IMR-90 (cell line): ENCODE measurements around the gene SLC6A17. TPM values are rescaled to one million over a fixed set of nuclear protein-coding genes. Genes with fewer than 3 reads are reported as not detected.
A peak's percentile ranks its signal among the peaks of the same experiment; 100 is the strongest.

Experiments
- ATAC-seq: fragments of 200-7000 bp; cut with Tn5 transposase; 2 replicates; pipeline ENCODE4 v1.9.1; 2020; ENCODE audit warnings: low read depth, mild to moderate bottlenecking, moderate library complexity
- BruUV-seq: library from RNA; stranded (reverse); fragments of 400-500 nt; replicated peaks from 2 replicates; lab custom pipeline; 2021; lab: Mats Ljungman, UMichigan
- CTCF ChIA-PET: fragments of 300-600 bp; formaldehyde crosslinking; extraction: SDS; loops from one replicate; lab custom pipeline; 2021; ENCODE audit warnings: antibody characterized with exemption; lab: Yijun Ruan, JAX
- POLR2A ChIA-PET: fragments of 300-600 bp; sonication (Branson Sonifier 250); formaldehyde crosslinking; loops from one replicate; lab custom pipeline; 2022; ENCODE audit warnings: antibody characterized with exemption; ENCODE audit not compliant: unreplicated experiment; lab: Charles Lee
- DNase-seq: peaks from one replicate; pipeline ENCODE4 v3.0.0; 2013
- H2AFZ ChIP-seq: replicated peaks from 2 replicates; pipeline ENCODE3; 2013; ENCODE audit warnings: low read length, mild to moderate bottlenecking; ENCODE audit not compliant: poor library complexity
- H2AK5ac ChIP-seq: 2 replicates; pipeline ENCODE4 v1.6.1; 2013; ENCODE audit warnings: low read depth, low read length, inconsistent platforms
- H2AK9ac ChIP-seq: replicated peaks from 2 replicates; pipeline ENCODE3; 2013; ENCODE audit warnings: mild to moderate bottlenecking, low read depth, low read length, moderate library complexity; ENCODE audit not compliant: poor library complexity
- H2BK120ac ChIP-seq: 2 replicates; pipeline ENCODE4 v1.6.1; 2013; ENCODE audit warnings: low read depth, low read length, inconsistent platforms
- H2BK15ac ChIP-seq: 3 replicates; pipeline ENCODE4 v1.6.1; 2013; ENCODE audit warnings: low read depth, low read length, inconsistent platforms
- H2BK20ac ChIP-seq: 2 replicates; pipeline ENCODE4 v1.6.1; 2013; ENCODE audit warnings: low read depth, mild to moderate bottlenecking, inconsistent platforms, low read length, moderate library complexity
- H2BK5ac ChIP-seq: 2 replicates; pipeline ENCODE4 v1.6.1; 2013; ENCODE audit warnings: mild to moderate bottlenecking, low read depth, low read length, inconsistent platforms; ENCODE audit not compliant: poor library complexity, severe bottlenecking
- H3K14ac ChIP-seq: replicated peaks from 2 replicates; pipeline ENCODE4 v1.6.1; 2013; ENCODE audit warnings: low read depth, low read length, inconsistent platforms
- H3K18ac ChIP-seq: 2 replicates; pipeline ENCODE4 v1.6.1; 2013; ENCODE audit warnings: low read depth, low read length, control low read depth
- H3K23ac ChIP-seq: 2 replicates; pipeline ENCODE4 v1.6.1; 2013; ENCODE audit warnings: low read depth, low read length, inconsistent platforms
- H3K27ac ChIP-seq: 2 replicates; pipeline ENCODE4 v1.5.1; 2013; ENCODE audit warnings: mild to moderate bottlenecking, control low read depth, low read length; ENCODE audit not compliant: insufficient read depth
- H3K27me3 ChIP-seq: 2 replicates; pipeline ENCODE4 v1.6.1; 2013; ENCODE audit warnings: low read length; ENCODE audit not compliant: control insufficient read depth, insufficient read depth
- H3K36me3 ChIP-seq: 2 replicates; pipeline ENCODE4 v1.6.1; 2013; ENCODE audit warnings: low read length, mixed read lengths; ENCODE audit not compliant: control insufficient read depth, insufficient read depth
- H3K4ac ChIP-seq: 2 replicates; pipeline ENCODE4 v1.6.1; 2013; ENCODE audit warnings: low read depth, low read length, inconsistent platforms
- H3K4me1 ChIP-seq: 2 replicates; pipeline ENCODE4 v1.6.1; 2013; ENCODE audit warnings: low read length, mixed read lengths; ENCODE audit not compliant: control insufficient read depth, insufficient read depth
- H3K4me2 ChIP-seq: 2 replicates; pipeline ENCODE4 v1.6.1; 2013; ENCODE audit warnings: low read depth, mild to moderate bottlenecking, control low read depth, low read length, moderate library complexity
- H3K4me3 ChIP-seq: 2 replicates; pipeline ENCODE4 v1.5.1; 2013; ENCODE audit warnings: low read depth, mild to moderate bottlenecking, control low read depth, low read length, moderate library complexity; ENCODE audit not compliant: insufficient read depth
- H3K56ac ChIP-seq: 2 replicates; pipeline ENCODE4 v1.6.1; 2013; ENCODE audit warnings: low read length, inconsistent platforms; ENCODE audit not compliant: insufficient read depth; ENCODE audit errors: extremely low read depth
- H3K79me1 ChIP-seq, 2 experiments: 2 replicates each; pipeline ENCODE4 v1.6.1; 2013; ENCODE audit warnings: low read length in 2 of 2, inconsistent platforms in 1 of 2, low read depth in 1 of 2
- H3K9ac ChIP-seq: 2 replicates; pipeline ENCODE4 v1.6.1; 2013; ENCODE audit warnings: low read depth, low read length, control low read depth
- H3K9me1 ChIP-seq: 2 replicates; pipeline ENCODE4 v1.6.1; 2013; ENCODE audit warnings: low read length, inconsistent platforms; ENCODE audit not compliant: insufficient read depth
- H3K9me3 ChIP-seq: 2 replicates; pipeline ENCODE4 v1.6.1; 2013; ENCODE audit warnings: low read length; ENCODE audit not compliant: control insufficient read depth, insufficient read depth
- H4K20me1 ChIP-seq: 2 replicates; pipeline ENCODE4 v1.6.1; 2013; ENCODE audit warnings: low read length, inconsistent platforms; ENCODE audit not compliant: insufficient read depth
- H4K5ac ChIP-seq: 2 replicates; pipeline ENCODE4 v1.6.1; 2013; ENCODE audit warnings: mild to moderate bottlenecking, low read depth, low read length, control low read depth
- H4K8ac ChIP-seq, 2 experiments: 2 replicates each; pipeline ENCODE4 v1.6.1; 2013; ENCODE audit warnings: low read depth in 2 of 2, low read length in 2 of 2, control low read depth in 1 of 2, inconsistent platforms in 1 of 2
- H4K91ac ChIP-seq: 2 replicates; pipeline ENCODE4 v1.6.1; 2013; ENCODE audit warnings: low read depth, low read length, inconsistent platforms; ENCODE audit not compliant: insufficient read depth
- CHD1 ChIP-seq: IDR thresholded peaks from 2 replicates; pipeline ENCODE4 v1.6.1; 2012; ENCODE audit warnings: low read depth, low read length, improper control_type of control experiment
- ELK1 ChIP-seq: fragments of 150-350 bp; IDR thresholded peaks from 2 replicates; pipeline ENCODE4 v1.6.1; 2016; ENCODE audit warnings: low read depth, mild to moderate bottlenecking, low read length, moderate library complexity, borderline replicate concordance
- FOS ChIP-seq: fragments of 150-350 bp; IDR thresholded peaks from 2 replicates; pipeline ENCODE4 v1.6.1; 2016; ENCODE audit warnings: low read depth, low read length
- MAZ ChIP-seq: IDR thresholded peaks from 2 replicates; pipeline ENCODE4 v1.6.1; 2012; ENCODE audit warnings: low read depth, mild to moderate bottlenecking, low read length, improper control_type of control experiment, moderate library complexity, borderline replicate concordance
- MXI1 ChIP-seq: IDR thresholded peaks from 2 replicates; pipeline ENCODE4 v1.6.1; 2012; ENCODE audit warnings: low read depth, mild to moderate bottlenecking, low read length, moderate library complexity, borderline replicate concordance
- NFE2L2 ChIP-seq: fragments of 150-350 bp; IDR thresholded peaks from 2 replicates; pipeline ENCODE4 v1.6.1; 2016; ENCODE audit warnings: low read depth, mild to moderate bottlenecking, low read length
- POLR2A ChIP-seq: IDR thresholded peaks from 2 replicates; pipeline ENCODE4 v1.6.1; 2012; ENCODE audit warnings: mild to moderate bottlenecking, low read depth, low read length
- RAD21 ChIP-seq: IDR thresholded peaks from 2 replicates; pipeline ENCODE4 v1.6.1; 2012; ENCODE audit warnings: low read length, improper control_type of control experiment
- RCOR1 ChIP-seq: IDR thresholded peaks from 2 replicates; pipeline ENCODE4 v1.6.1; 2012; ENCODE audit warnings: mild to moderate bottlenecking, low read length, improper control_type of control experiment; ENCODE audit not compliant: insufficient replicate concordance
- RFX5 ChIP-seq: IDR thresholded peaks from 2 replicates; pipeline ENCODE4 v1.8.0; 2012; ENCODE audit warnings: low read depth, mild to moderate bottlenecking, low read length, moderate library complexity
- SMC3 ChIP-seq: fragments of 150-350 bp; IDR thresholded peaks from 2 replicates; pipeline ENCODE4 v1.6.1; 2016; ENCODE audit warnings: low read depth, mild to moderate bottlenecking, antibody characterized with exemption, low read length, moderate library complexity
- USF2 ChIP-seq: fragments of 150-350 bp; IDR thresholded peaks from 2 replicates; pipeline ENCODE4 v1.6.1; 2017; ENCODE audit warnings: mild to moderate bottlenecking, antibody characterized with exemption, low read length, low read depth
- WGBS, 2 experiments: methylation state at CpG; one replicate each; pipeline versions ENCODE4 v1.1.5 to v1.1.7; 2013; ENCODE audit warnings: missing lambda C conversion rate in 2 of 2; ENCODE audit not compliant: insufficient read length in 1 of 2; ENCODE audit errors: extremely low coverage in 2 of 2; 5-methylcytosine and 5-hydroxymethylcytosine counted together
- dilution Hi-C: fragments of 300-500 bp; cut with HindIII; formaldehyde crosslinking; loops from one replicate; pipeline ENCODE4 v1.14.3; 2018; ENCODE audit warnings: low sequenced_read_pairs; ENCODE audit not compliant: unreplicated experiment
- in situ Hi-C: fragments of 300-500 bp; cut with MboI; formaldehyde crosslinking; loops from 3 replicates; pipeline ENCODE4 v1.14.3; 2019; ENCODE audit warnings: low sequenced_read_pairs, inconsistent platforms, mixed read lengths
- intact Hi-C: fragments of 100-400 bp; cut with micrococcal nuclease; formaldehyde crosslinking; loops from 2 replicates; pipeline ENCODE4 v1.10.0; 2022
- polyA plus RNA-seq, 3 experiments: library from polyadenylated mRNA; depleted of rRNA; stranded (reverse); fragments of >200 nt; gene quantifications; 2 replicates each; pipeline ENCODE4 v1.2.3, GENCODE V29; 2012; ENCODE audit warnings: low replicate concordance in 1 of 3
- total RNA-seq: library from RNA; depleted of rRNA; stranded (reverse); fragments of >200 nt; gene quantifications from 2 replicates; pipeline ENCODE4 v1.2.3, GENCODE V29; 2012
- TF ChIP-seq, protein P1 (sequence below): conservative IDR thresholded peaks from 2 replicates; pipeline ENCODE4 v1.5.1; 2012; ENCODE audit warnings: mild to moderate bottlenecking, low read depth, low read length, improper control_type of control experiment

SLC6A17 gene
- total and polyA plus RNA-seq, 2 of the 4 experiments (the other 2 are of a cell fraction) = 0.54 to 0.82 TPM

GRCh38 chr1:110106013-110106941 is 44.0 kb upstream of the SLC6A17 start:
- no peak overlapping the region for H3K4me3 ChIP-seq
- CTCF ChIA-PET = interaction anchor here (0.6 to 3.4 kb wide), 8 partner anchors 11 to 372 kb away, joined by 3 to 22 read pairs (median 4); partner anchors contain the start of gene STRIP1
- intact Hi-C loops = loop anchor here (1.0 to 5.0 kb wide), 4 partner anchors 19 to 329 kb away; no protein-coding TSS in a partner anchor
- no peak overlapping the region for H3K23ac ChIP-seq
- no peaks in the 10 kb centered on the region for H4K20me1 ChIP-seq
- no peak overlapping the region for H2BK5ac ChIP-seq
- no peak overlapping the region for H4K91ac ChIP-seq
- no peak overlapping the region for H2BK120ac ChIP-seq
- no peaks in the 10 kb centered on the region for H3K36me3 ChIP-seq
- no peaks in the 10 kb centered on the region; the same call in 1 of the 2 replicates for H3K4me1 ChIP-seq
- POLR2A ChIA-PET = no interaction called here
- WGBS, 2 experiments = 10% methylated on average over 3 of the region's 8 CpGs; no CpG with 5 or more reads in 1 of the 2 experiments
- H2AFZ ChIP-seq = peak overlapping the region; percentile 81
- 0 out of 2 replicates have a peak, but pooled peaks cover 2% of the 10 kb centered on the region for H3K9me1 ChIP-seq
- in situ Hi-C loops = loop anchor here (5.0 kb wide), 1 partner anchor 54 kb away; no protein-coding TSS in a partner anchor
- no peak overlapping the region for H3K18ac ChIP-seq
- no peak overlapping the region for H2BK20ac ChIP-seq
- H3K4ac ChIP-seq = no peak overlapping the region
- H2AK9ac ChIP-seq = peak overlapping the region; percentile 81
- no peak overlapping the region for H4K8ac ChIP-seq
- no peak overlapping the region for H3K9ac ChIP-seq
- H3K56ac ChIP-seq = no peak overlapping the region
- DNase-seq (peak; percentile 69), ATAC-seq (peak; percentile 98)
- no peak overlapping the region for H4K5ac ChIP-seq
- dilution Hi-C loops = no loop called here
- peaks cover 46% of the 10 kb centered on the region for H3K27me3 ChIP-seq
- no peak overlapping the region for H3K4me2 ChIP-seq
- no peak overlapping the region for H3K14ac ChIP-seq
- BruUV-seq = no TSS peak
- no peaks in the 10 kb centered on the region for H3K9me3 ChIP-seq
- no peak overlapping the region for H2BK15ac ChIP-seq
- H3K79me1 ChIP-seq = no peaks in the 10 kb centered on the region
- H2AK5ac ChIP-seq = peak overlapping the region; percentile 48; the same call in 1 of the 2 replicates
- H3K27ac ChIP-seq = no peak overlapping the region
- TF ChIP-seq ELK1 = no peak
- TF ChIP-seq, protein P1, sequence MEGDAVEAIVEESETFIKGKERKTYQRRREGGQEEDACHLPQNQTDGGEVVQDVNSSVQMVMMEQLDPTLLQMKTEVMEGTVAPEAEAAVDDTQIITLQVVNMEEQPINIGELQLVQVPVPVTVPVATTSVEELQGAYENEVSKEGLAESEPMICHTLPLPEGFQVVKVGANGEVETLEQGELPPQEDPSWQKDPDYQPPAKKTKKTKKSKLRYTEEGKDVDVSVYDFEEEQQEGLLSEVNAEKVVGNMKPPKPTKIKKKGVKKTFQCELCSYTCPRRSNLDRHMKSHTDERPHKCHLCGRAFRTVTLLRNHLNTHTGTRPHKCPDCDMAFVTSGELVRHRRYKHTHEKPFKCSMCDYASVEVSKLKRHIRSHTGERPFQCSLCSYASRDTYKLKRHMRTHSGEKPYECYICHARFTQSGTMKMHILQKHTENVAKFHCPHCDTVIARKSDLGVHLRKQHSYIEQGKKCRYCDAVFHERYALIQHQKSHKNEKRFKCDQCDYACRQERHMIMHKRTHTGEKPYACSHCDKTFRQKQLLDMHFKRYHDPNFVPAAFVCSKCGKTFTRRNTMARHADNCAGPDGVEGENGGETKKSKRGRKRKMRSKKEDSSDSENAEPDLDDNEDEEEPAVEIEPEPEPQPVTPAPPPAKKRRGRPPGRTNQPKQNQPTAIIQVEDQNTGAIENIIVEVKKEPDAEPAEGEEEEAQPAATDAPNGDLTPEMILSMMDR = peak; percentile 94
- peak; percentile 78 for TF ChIP-seq SMC3
- 0 out of 2 replicates have a peak, but pooled peaks have one; percentile 21 for TF ChIP-seq USF2
- no peak for TF ChIP-seq NFE2L2
- TF ChIP-seq FOS = no peak
- TF ChIP-seq RCOR1 = no peak
- TF ChIP-seq CHD1 = no peak
- no peak for TF ChIP-seq MXI1
- no peak for TF ChIP-seq RFX5
- no peak for TF ChIP-seq MAZ
- TF ChIP-seq POLR2A = no peak
- TF ChIP-seq RAD21 = peak; percentile 92
